Coronary artery (tissue), 2 donors: Measurements from ENCODE around the gene RPN1.

Experiments
- DNase-seq: peaks from one replicate; pipeline ENCODE4 v3.0.0-alpha.2; 2017; ENCODE audit warnings: low spot score
- H3K27ac ChIP-seq, 2 donors: fragments of 200-600 bp; sonication (generic); one replicate each; pipeline ENCODE4 v1.5.1; 2016 to 2019
- H3K4me3 ChIP-seq: fragments of 200-600 bp; sonication (generic); 2 replicates; pipeline ENCODE4 v1.5.1; 2016; ENCODE audit warnings: mild to moderate bottlenecking, moderate library complexity
- TF ChIP-seq, protein P1 (sequence below): fragments of 200-600 bp; sonication (generic); IDR thresholded peaks from one replicate; pipeline ENCODE4 v1.5.1; 2019; ENCODE audit warnings: antibody characterized with exemption

RPN1 gene

DNA sequence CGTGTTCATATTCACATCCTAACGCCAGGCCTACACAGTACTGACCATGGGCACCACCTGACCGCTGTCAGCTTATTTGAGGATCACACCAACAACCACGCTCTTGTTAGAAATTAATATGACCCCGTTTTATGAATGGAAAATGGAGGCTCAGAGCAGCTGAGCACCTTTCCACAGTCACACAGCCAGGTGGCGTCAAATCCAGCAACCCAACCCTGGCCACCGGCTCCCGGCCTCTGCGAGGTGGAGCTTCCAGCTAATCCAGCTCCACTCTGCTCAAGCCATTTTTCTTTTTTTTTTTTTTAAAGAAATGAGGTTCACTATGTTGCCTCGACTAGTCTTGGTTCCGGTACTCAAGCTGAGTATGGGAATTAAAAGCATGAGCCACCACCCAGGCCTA, 41.3 kb downstream of the RPN1 start:
- no peak for DNase-seq
- TF ChIP-seq, protein P1, sequence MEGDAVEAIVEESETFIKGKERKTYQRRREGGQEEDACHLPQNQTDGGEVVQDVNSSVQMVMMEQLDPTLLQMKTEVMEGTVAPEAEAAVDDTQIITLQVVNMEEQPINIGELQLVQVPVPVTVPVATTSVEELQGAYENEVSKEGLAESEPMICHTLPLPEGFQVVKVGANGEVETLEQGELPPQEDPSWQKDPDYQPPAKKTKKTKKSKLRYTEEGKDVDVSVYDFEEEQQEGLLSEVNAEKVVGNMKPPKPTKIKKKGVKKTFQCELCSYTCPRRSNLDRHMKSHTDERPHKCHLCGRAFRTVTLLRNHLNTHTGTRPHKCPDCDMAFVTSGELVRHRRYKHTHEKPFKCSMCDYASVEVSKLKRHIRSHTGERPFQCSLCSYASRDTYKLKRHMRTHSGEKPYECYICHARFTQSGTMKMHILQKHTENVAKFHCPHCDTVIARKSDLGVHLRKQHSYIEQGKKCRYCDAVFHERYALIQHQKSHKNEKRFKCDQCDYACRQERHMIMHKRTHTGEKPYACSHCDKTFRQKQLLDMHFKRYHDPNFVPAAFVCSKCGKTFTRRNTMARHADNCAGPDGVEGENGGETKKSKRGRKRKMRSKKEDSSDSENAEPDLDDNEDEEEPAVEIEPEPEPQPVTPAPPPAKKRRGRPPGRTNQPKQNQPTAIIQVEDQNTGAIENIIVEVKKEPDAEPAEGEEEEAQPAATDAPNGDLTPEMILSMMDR, result no peak
- no peak overlapping the region for H3K27ac ChIP-seq
- no peak overlapping the region for H3K4me3 ChIP-seq

DNA sequence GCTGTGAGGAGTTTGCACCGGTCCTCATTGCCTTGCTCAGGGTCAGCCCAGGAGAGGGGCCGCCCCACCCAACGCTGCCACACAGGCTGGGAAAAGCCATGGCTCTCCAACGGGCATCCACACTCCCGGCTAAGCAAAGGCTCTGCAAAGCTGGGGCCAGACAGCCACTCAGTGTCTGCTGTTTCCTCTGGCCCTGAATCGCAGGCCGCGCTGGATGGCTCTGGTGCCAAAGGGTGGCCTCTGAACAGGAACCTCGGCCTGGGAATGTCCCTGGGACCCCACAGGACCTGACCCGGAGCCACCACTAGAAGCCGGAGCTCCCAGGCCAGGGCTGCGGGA, 42.9 kb downstream of the RPN1 start:
- peak overlapping the region; percentile 56 to 81 for H3K27ac ChIP-seq
- DNase-seq, result no peak
- TF ChIP-seq, protein P1, result no peak
- peak overlapping the region; percentile 85 for H3K4me3 ChIP-seq

GRCh38 chr3:128606094-128606493, 44.5 kb downstream of the RPN1 start:
- no peak for DNase-seq
- no peak overlapping the region for H3K27ac ChIP-seq
- TF ChIP-seq, protein P1, result no peak
- no peak overlapping the region for H3K4me3 ChIP-seq

DNA sequence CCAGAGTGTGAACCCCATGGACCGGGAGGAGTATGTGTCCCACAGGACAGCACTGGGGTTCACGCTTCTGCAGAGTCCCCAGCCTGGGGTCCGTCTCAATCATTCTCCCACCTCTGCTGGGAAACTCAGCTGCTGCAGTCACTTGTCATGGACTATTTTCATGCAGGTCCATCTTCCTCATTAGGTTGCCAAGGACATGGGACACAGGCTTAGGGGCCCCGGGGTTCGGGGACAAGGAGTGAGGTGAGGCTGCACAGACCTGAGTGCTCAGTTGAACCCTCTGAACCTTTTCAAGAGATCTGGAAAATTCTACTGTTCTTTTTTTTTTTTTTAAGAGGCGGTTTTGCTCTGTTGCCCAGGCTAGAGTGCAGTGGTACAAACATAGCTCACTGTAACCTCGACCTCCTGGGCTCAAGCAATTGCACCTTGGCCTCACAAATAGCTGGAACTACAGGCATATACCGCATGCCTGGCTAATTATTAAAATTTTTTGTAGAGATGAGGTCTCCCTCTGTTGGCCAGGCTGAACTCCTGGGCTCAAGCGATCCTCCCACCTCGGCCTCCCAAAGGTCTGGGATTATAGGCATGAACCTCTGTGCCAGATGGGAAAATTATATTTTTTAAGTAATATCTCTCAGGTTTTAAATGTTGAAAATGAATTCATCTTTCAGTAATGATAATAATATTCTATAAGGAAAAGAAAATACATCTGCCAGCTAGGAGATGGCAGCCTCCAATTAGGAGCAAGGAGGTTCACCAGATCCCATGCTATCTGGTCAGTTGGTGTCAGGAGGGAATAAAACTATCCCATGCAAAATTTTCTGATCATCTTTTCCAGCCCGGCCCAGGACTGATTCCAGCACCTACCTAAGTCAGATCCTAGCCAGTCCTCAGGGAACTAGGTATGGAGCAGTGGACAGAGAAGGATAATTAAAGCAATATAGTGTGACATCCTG, 45.2 kb downstream of the RPN1 start:
- H3K27ac ChIP-seq, result no peak overlapping the region
- TF ChIP-seq, protein P1, result no peak
- no peak overlapping the region for H3K4me3 ChIP-seq
- no peak for DNase-seq

DNA sequence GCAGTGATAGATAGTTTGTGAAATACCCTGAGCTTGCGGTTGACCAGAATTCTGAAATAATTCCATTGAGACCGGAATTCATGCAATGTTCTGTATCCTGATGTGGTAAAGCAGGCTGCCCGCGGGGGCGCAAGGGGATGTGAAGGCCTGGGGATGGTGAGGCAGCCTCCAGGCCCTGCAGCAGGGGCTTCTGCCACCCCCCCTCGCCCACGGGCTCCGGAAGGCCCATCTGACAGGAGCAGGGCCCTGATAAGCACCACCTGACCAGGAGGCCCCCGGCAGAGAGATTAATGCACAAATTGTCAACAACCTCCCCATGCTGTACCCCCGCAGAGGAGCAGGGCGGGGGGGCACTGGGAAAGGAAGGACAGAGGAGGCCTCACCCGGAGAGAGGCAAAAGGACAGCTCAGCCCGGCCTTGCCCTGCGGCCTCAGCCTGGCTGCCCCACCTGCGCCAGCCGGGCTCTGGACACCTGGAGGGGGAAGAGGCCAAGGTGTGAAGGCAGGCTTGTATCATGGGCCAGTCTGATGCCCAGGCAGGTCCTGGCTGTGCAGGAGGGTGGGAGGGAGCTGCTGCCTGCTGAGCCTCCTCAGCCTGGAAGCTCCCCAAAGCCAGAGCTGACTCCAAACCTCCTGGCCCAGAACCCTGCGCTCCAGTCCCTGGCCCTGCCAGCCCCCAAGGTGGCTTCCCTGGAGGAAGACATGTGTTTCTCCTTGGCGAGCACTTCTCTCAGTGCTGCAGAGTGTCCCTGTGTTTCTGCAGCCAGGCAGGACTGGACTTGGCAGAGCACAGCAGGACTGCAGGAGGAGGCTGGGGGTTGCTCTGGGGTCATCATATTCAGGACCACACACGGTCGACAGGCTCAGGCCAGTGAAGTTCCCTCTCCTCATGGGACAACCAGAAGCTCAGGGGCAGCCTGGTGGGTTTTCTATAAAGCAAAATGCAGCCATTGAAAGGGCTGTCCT, 46.5 kb downstream of the RPN1 start:
- Histone ChIP-seq H3K4me3 (no peak overlapping the region), H3K27ac (no peak overlapping the region)
- TF ChIP-seq, protein P1, result no peak
- no peak for DNase-seq

- Histone ChIP-seq H3K27ac (no peak overlapping the region), H3K4me3 (no peak overlapping the region)
- TF ChIP-seq, protein P1, result no peak
These were observed 47.3 kb downstream of the RPN1 start for GRCh38 chr3:128603313-128603712.

More at GRCh38 chr3:128603313-128603712, 47.3 kb downstream of the RPN1 start:
- DNase-seq, result no peak
